Activated naive CD4-positive, alpha-beta T cell treated with anti-CD3 and anti-CD28 coated beads, Interleukin-2, amount 50 U/mL, for 24 hours (primary cell): Measurements from ENCODE around the gene CYP1A2.
"Not testable (repeated sequence)": the region's sequence is repeated elsewhere in the genome, so short reads cannot be mapped to it uniquely, and the experiment has no call there.

Experiments
- H3K27ac Mint-ChIP-seq: one replicate; pipeline ENCODE4 v1.8.0; 2021; ENCODE audit warnings: mild to moderate bottlenecking, mixed read lengths
- H3K27me3 Mint-ChIP-seq: one replicate; pipeline ENCODE4 v1.8.0; 2021; ENCODE audit warnings: mixed read lengths
- H3K36me3 Mint-ChIP-seq: one replicate; pipeline ENCODE4 v1.8.0; 2021; ENCODE audit warnings: mixed read lengths
- H3K4me1 Mint-ChIP-seq: one replicate; pipeline ENCODE4 v1.8.0; 2021; ENCODE audit warnings: mixed read lengths
- H3K4me3 Mint-ChIP-seq: one replicate; pipeline ENCODE4 v1.8.0; 2021; ENCODE audit warnings: mild to moderate bottlenecking, mixed read lengths
- H3K9me3 Mint-ChIP-seq: one replicate; pipeline ENCODE4 v1.8.0; 2021; ENCODE audit warnings: mixed read lengths

CYP1A2 gene

GRCh38 chr15:74780523-74781430 lies 32.1 kb downstream of the CYP1A2 start:
- Mint-ChIP-seq H3K9me3 (no peaks in the 10 kb centered on the region), H3K36me3 (peaks cover 14% of the 10 kb centered on the region), H3K27me3 (no peaks in the 10 kb centered on the region), H3K4me3 (peak overlapping the region; percentile 90), H3K27ac (peak overlapping the region; percentile 97), H3K4me1 (peaks cover 69% of the 10 kb centered on the region)

- H3K27me3 Mint-ChIP-seq: no peaks in the 10 kb centered on the region
- peaks cover 68% of the 10 kb centered on the region for H3K4me1 Mint-ChIP-seq
- H3K4me3 Mint-ChIP-seq: peak within 1 kb of the TSS; percentile 91
- peak within 1 kb of the TSS; percentile 97 for H3K27ac Mint-ChIP-seq
- H3K9me3 Mint-ChIP-seq: no peaks in the 10 kb centered on the region
- peaks cover 14% of the 10 kb centered on the region for H3K36me3 Mint-ChIP-seq
Measured at GRCh38 chr15:74781431-74782258, 33.0 kb downstream of the CYP1A2 start, which contains the start of gene CSK. Gene CSK, plus strand, starts transcription at chr15:74782080. Its CDS starts 16,218 bp downstream, at chr15:74798298.

- peaks cover 66% of the 10 kb centered on the region for H3K4me1 Mint-ChIP-seq
- H3K9me3 Mint-ChIP-seq: no peaks in the 10 kb centered on the region
- no peaks in the 10 kb centered on the region for H3K27me3 Mint-ChIP-seq
- H3K36me3 Mint-ChIP-seq: peaks cover 14% of the 10 kb centered on the region
- H3K27ac Mint-ChIP-seq: peak overlapping the region; percentile 94
- peak overlapping the region; percentile 91 for H3K4me3 Mint-ChIP-seq
Measured at GRCh38 chr15:74782259-74783071, 33.8 kb downstream of the CYP1A2 start.

- H3K4me3 Mint-ChIP-seq: peak overlapping the region; percentile 91
Measured at GRCh38 chr15:74783072-74783807, 34.6 kb downstream of the CYP1A2 start.

GRCh38 chr15:74783808-74784175 lies 35.1 kb downstream of the CYP1A2 start:
- no peaks in the 10 kb centered on the region for H3K27me3 Mint-ChIP-seq

More at GRCh38 chr15:74783072-74783807, 34.6 kb downstream of the CYP1A2 start:
- Mint-ChIP-seq H3K27ac (peak overlapping the region; percentile 94), H3K4me1 (peaks cover 66% of the 10 kb centered on the region), H3K9me3 (no peaks in the 10 kb centered on the region), H3K27me3 (no peaks in the 10 kb centered on the region), H3K36me3 (peaks cover 18% of the 10 kb centered on the region)

GRCh38 chr15:74784426-74785193 lies 36.0 kb downstream of the CYP1A2 start:
- Mint-ChIP-seq H3K4me3 (peak overlapping the region; percentile 91), H3K36me3 (peaks cover 19% of the 10 kb centered on the region), H3K4me1 (peaks cover 62% of the 10 kb centered on the region), H3K27me3 (no peaks in the 10 kb centered on the region), H3K27ac (peak overlapping the region; percentile 96), H3K9me3 (no peaks in the 10 kb centered on the region)

More at GRCh38 chr15:74783808-74784175, 35.1 kb downstream of the CYP1A2 start:
- Mint-ChIP-seq H3K9me3 (no peaks in the 10 kb centered on the region), H3K27ac (peak overlapping the region; percentile 94), H3K36me3 (peaks cover 18% of the 10 kb centered on the region), H3K4me1 (peaks cover 66% of the 10 kb centered on the region), H3K4me3 (peak overlapping the region; percentile 91)

GRCh38 chr15:74785194-74786032 lies 36.8 kb downstream of the CYP1A2 start:
- no peaks in the 10 kb centered on the region for H3K27me3 Mint-ChIP-seq
- no peaks in the 10 kb centered on the region for H3K9me3 Mint-ChIP-seq
- H3K27ac Mint-ChIP-seq: peak overlapping the region; percentile 96
- peaks cover 62% of the 10 kb centered on the region for H3K4me1 Mint-ChIP-seq
- H3K4me3 Mint-ChIP-seq: peak overlapping the region; percentile 91
- peaks cover 20% of the 10 kb centered on the region for H3K36me3 Mint-ChIP-seq

GRCh38 chr15:74786081-74786480 lies 37.4 kb downstream of the CYP1A2 start:
- H3K9me3 Mint-ChIP-seq, H3K27me3 Mint-ChIP-seq: not testable (repeated sequence)
- Mint-ChIP-seq H3K27ac (peak overlapping the region; percentile 96), H3K4me3 (peak overlapping the region; percentile 91), H3K4me1 (peaks cover 62% of the 10 kb centered on the region), H3K36me3 (peaks cover 22% of the 10 kb centered on the region)

- Mint-ChIP-seq H3K36me3 (peaks cover 26% of the 10 kb centered on the region), H3K27ac (peak overlapping the region; percentile 96), H3K4me3 (peak overlapping the region; percentile 91)
Measured at GRCh38 chr15:74786551-74787165, 38.0 kb downstream of the CYP1A2 start.

GRCh38 chr15:74787251-74788041 lies 38.8 kb downstream of the CYP1A2 start:
- H3K27ac Mint-ChIP-seq: peak overlapping the region; percentile 96
- no peaks in the 10 kb centered on the region for H3K27me3 Mint-ChIP-seq
- H3K36me3 Mint-ChIP-seq: peaks cover 28% of the 10 kb centered on the region
- peak overlapping the region; percentile 91 for H3K4me3 Mint-ChIP-seq
- H3K9me3 Mint-ChIP-seq: no peaks in the 10 kb centered on the region
- peaks cover 71% of the 10 kb centered on the region for H3K4me1 Mint-ChIP-seq

More at GRCh38 chr15:74786551-74787165, 38.0 kb downstream of the CYP1A2 start:
- Mint-ChIP-seq H3K9me3 (no peaks in the 10 kb centered on the region), H3K4me1 (peaks cover 63% of the 10 kb centered on the region), H3K27me3 (no peaks in the 10 kb centered on the region)

GRCh38 chr15:74788042-74788682 lies 39.5 kb downstream of the CYP1A2 start:
- Mint-ChIP-seq H3K4me1 (peaks cover 77% of the 10 kb centered on the region), H3K9me3 (no peaks in the 10 kb centered on the region), H3K27ac (peak overlapping the region; percentile 96), H3K27me3 (no peaks in the 10 kb centered on the region), H3K4me3 (peak overlapping the region; percentile 91), H3K36me3 (peaks cover 28% of the 10 kb centered on the region)

GRCh38 chr15:74788683-74789151 lies 40.1 kb downstream of the CYP1A2 start:
- no peaks in the 10 kb centered on the region for H3K27me3 Mint-ChIP-seq
- H3K4me3 Mint-ChIP-seq: peak overlapping the region; percentile 91
- no peaks in the 10 kb centered on the region for H3K9me3 Mint-ChIP-seq
- H3K27ac Mint-ChIP-seq: peak overlapping the region; percentile 96
- peaks cover 83% of the 10 kb centered on the region for H3K4me1 Mint-ChIP-seq
- peaks cover 24% of the 10 kb centered on the region for H3K36me3 Mint-ChIP-seq
